HG03457 (cell line): ENCODE data around the gene KNSTRN.
A peak's percentile ranks its signal among the peaks of the same experiment; 100 is the strongest.

Experiments used
- ATAC-seq: cut with Tn5 transposase; IDR thresholded peaks from one replicate; pipeline ENCODE4 v1.9.1; 2021; ENCODE audit warnings: moderate number of reproducible peaks; ENCODE audit not compliant: unreplicated experiment

Gene KNSTRN

GRCh38 chr15:40428185-40428584, 45.7 kb downstream of the KNSTRN start:
- ATAC-seq: no peak

DNA sequence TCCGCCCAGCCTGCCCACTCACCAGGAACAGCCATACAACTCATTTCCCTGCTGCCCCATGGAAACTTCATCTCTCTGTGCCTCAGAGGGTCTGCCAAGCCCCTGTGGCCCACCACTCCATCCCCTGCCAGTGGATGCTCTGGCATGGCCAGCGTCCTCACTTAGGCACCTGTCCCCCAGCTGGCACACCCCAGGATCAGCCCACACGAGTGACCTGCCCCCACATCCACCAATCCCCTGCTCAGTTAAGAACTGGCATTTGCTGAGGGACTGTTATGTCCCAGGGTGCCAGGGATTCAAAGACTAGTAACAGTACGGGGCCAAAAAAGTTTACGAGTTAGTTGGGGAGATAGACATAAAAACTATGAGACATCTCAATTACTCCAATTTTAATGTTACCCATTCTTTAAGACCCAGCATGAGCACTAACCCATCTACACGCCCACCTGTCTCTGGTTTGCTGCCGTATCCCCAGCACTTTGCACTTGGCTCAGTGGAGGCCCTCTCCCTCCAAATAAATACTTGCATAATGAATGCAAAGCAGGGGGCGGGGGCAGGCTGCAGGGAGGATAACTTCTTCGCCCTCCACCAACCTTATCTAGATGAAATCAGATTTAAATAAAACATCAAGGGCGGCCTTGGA, 46.7 kb downstream of the KNSTRN start:
- no peak for ATAC-seq

GRCh38 chr15:40430271-40430805, 47.8 kb downstream of the KNSTRN start:
- no peak for ATAC-seq

DNA sequence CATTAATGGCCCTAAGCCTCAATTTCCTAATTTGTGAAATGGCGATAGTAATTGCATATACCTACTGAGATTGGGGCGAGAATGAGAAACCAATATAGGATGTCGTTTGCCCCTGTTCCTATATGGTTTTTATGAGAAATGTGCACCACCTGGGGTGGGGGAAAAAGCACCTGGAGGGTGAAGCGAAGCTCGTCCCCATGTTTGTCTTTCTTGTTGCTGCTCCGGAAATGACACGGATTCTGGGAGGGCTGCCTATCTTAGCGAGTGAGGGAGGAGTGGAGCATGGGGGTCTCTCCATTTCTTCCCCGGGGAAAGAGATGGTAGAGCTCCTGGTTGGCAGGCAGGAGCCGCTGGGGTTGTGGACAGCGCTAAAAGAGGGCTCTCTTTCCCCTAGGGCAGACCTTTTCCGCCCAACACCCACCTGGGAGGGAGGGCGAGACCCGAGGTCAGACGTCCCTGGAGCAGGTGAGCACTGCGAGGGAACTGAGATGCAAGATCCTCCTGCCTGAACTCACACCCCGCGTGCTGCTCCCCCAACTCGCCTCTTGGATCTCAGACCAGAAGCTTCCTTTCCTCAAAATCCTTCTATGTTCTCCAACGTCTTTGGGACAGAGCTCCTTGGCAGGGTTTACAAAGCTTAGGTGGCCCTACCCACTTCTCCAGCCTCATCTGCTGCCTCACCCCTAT, 52.6 kb downstream of the KNSTRN start:
- no peak for ATAC-seq

- ATAC-seq: no peak
Observed at GRCh38 chr15:40435710-40436089, 53.2 kb downstream of the KNSTRN start.

- no peak for ATAC-seq
Observed at GRCh38 chr15:40436116-40436891, 53.8 kb downstream of the KNSTRN start.

GRCh38 chr15:40436892-40437751, 54.6 kb downstream of the KNSTRN start:
- no peak for ATAC-seq

- no peak for ATAC-seq
Observed at GRCh38 chr15:40437752-40438687, 55.5 kb downstream of the KNSTRN start.

DNA sequence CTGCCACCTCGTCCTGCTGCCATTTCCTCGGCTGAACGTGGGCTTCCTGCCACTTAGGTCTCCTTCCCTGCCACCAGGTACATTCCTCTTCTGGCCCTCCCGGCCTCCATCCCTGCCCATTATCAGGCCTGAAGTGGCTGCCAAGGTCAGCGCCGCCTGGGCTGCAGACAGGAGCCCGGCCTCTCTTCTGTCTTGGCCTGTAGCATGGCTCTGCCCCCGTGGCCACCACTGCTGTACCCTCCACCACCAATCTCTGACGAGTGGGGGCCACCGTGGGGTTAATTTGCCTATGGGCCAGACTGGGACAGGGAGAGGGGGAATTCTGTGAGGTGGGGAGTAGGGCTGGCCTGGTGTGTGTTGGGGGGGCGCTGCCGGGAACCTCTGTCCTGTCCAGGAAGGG, 56.2 kb downstream of the KNSTRN start:
- ATAC-seq: no peak

DNA sequence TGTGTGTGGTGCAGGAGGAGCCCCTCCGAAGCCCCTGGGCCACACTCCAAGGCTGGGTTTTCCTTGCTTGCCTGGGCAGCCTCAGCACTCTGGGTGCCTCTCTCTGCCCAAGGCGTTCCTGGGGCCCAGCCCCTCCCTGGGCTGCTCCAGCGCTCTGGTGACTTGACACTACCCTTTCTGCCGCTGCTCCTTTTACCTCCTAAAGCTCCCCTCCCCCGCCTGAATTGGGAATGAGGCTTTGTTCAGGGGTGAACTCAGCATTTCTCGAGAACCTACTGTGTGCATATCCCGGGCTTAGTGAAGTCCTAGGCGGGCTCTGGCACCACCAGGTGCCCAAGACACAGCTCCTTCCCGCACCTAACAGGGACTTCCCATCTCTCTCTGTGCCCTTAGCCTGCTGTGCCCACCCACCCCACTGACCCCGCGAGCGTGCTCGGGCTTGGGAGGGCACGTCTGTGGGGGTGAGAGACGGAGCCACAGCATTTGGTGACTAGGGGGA, 57.0 kb downstream of the KNSTRN start:
- ATAC-seq: no peak

DNA sequence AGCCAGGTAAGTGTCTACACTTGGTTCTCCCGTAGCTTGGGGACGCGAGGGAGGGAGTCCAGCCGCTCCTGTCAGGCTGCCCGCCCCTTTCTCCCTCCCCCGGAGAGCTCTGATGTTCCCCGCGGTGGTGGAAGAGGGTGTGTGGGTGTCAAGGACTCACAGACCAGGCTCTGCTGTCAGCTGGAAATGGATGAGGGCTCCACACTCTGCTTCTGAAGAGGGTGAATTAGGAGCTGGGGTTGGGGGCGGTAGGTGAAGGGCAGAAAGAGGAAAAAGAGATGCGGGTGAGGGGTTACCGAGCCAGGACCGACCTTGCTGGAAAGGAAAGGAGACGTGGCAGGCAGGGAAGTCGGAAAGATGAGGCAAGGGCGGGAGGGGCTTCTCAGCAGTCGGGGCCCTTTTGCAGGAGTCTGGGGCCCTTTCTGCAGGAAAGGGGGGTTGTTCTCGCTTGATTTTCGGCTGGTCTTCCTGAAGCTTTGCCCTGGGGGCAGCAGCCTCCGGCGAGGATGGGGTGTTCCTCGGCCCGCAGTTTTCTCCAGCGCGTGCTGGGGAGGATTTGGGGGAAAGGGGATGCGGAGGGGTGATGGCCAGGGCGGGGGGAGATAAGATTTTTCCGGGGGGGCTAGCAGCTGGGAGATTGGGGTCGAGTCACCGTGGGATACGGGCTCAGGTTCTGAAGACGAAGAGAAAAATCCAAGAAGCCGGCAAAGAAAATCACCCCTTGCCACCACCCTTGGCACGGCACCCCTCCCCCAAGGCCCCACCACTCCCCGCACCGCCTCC, 57.6 kb downstream of the KNSTRN start:
- ATAC-seq: no peak

DNA sequence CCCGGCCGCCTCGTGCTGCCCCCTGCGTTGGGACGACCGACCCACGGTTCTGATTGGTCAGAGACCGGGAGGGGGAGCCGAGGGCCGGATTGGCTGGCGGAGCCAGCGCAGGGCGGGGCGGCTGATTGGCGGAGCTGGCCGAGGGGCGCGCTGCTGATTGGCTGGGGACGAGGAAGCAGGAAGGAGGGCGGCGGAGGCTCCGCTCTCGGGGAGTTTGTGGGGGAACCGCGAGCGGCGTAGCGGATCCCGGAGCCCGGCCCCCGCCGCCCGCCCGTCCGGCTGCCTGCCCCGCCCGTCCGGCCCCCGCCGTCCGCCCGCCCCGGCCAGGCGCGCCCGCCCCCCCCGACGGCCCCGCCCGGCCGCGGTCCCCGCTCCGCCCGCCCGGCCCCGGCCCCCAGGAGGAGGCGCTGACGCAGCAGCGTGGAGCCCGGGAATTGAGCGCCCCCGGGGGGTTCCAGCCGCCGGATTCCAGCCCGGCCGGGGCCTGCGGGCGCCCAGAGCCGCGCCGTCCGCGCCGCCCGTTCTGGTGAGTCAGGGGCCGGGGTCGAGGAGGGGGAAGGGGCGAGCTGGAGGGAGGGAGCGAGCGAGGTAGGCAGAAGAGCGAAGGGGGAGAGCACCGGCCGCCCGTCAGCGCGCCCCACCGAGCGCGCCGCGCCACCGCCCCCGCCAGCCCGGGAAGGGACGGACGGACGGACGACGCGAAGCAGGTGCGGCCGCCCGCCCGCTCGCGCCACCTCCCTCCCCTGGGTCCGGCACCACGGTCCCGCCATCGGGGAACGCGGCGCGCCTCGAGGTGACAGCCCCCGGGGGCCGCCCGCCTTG, 58.4 kb downstream of the KNSTRN start, which contains the start of gene BAHD1:
TSS of gene BAHD1 (plus strand) at position 211 of the 822 bp plus-strand sequence. CDS start 17,512 bp downstream, outside the sequence.
- peak; percentile 88 for ATAC-seq

- ATAC-seq: no peak
Observed at GRCh38 chr15:40441565-40442531, 59.3 kb downstream of the KNSTRN start.

- ATAC-seq: no peak
Observed at GRCh38 chr15:40443255-40443654, 60.7 kb downstream of the KNSTRN start.

DNA sequence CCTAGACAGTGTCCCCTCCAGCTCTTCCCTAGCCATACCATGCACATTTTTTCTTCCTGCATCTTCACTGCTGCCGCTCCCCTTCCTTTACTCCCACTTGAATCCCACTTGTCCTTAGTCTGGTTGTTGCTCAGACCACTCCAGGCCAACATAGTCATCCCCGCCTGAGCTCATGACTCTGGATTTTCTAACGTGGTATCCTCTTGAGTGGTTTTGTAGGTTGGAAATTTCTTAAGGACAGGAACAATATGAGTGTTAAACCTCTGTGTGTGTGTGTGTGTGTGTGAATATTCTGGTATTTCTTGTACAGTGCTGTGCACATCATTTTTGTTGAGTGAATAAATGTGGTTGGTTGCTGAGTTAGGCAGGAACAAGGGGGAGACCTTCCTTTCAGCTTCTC, 61.3 kb downstream of the KNSTRN start:
- no peak for ATAC-seq
